Measurements from ENCODE around the gene CDK2AP2.
A peak's percentile ranks its signal among the peaks of the same experiment; 100 is the strongest.
"Not testable (repeated sequence)": the region's sequence is repeated elsewhere in the genome, so short reads cannot be mapped to it uniquely, and the experiment has no call there.

Gene CDK2AP2

DNA sequence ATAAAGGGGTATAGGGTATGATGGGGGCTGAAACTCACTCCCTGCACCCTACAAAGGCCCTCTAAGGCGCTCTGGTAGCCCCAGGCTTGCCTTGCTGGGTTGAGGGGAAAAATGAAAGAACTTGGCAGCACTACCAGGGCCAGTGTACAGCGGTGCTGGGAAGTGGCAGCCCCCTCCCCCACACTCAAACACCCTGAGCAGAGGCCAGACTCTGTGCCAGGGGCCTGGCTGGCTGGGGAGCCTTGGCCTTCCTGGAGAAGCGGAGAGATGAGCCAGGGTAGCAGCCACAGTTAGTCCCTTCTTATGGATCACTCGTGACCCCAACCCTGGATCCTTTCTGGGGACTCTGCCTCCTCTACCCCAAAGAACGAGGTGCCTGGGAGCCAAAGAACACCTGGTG, 41.6 kb downstream of the CDK2AP2 start:
- no peak for DNase-seq (ENCODE audit: low read depth)

DNA sequence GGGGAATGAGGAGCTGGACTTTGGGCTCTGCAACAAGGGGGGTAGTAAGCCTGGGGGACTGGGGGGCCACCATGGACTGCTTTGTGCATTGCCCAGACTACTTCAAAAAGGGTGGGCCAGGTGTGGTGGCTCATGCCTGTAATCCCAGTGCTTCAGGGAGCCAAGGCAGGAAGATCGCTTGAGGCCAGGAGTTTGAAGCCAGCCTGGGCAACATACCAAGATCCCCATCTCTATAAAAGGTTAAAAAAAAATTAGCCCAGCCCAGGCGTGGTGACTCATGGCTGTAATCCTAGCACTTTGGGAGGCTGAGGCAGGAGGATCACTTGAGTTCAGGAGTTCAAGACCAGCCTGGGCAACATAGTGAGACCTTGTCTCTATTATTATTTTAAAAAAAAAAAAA, 42.4 kb downstream of the CDK2AP2 start:
- DNase-seq (ENCODE audit: low read depth) = not testable (repeated sequence)

DNA sequence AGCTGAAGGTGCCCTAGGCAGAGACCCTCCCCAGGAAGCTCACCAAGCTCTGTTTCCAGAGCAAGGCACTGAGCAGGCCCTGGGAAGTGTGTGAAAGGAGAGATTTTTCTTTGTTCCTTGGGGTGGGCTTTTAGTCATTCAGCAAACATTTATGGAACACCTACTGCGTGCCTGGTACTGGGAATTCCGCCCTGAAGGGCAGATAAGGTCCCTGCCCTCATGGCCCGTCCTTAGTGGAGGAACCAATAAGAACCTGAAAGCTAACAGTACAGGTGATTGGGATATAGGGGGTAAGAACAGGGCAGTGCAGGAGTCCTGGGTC, 42.8 kb downstream of the CDK2AP2 start:
- no peak for DNase-seq (ENCODE audit: low read depth)

DNA sequence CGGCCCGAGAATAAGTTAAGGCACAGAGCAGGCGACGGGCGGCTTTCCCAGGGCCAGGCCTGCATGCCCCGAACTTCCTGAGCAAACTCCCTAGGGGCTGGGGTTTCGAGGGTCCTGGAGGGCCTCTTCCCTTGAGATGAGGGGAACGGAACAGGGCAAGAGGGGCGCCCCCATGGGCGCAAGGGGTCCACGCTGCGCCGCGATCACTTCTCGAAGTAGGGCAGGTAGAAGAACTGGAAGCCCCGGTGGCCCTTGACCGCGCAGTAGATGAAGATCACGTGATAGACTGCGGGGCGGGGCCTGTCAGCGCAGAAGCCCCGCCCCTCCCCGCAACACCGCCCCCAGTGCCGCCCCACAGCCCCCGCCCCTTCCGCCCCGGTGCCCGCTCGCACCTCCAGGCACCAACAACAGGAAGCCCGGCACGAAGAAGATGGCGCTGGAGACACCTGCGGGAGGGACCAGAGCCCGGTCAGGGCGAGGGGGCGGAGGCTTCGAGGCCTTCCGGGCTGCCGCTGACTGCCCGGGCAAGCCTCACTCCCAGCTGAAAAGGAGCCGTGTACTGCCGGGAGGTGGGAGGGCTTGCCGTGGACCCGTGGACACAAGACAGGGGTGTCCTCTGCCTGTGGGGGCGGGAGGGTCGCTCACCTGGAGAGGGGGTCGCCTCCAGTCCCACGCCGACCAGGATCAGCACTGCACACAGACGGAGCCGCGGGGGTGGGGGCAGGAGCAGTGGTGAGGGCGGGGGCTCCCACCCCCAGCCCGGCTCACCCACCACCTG, 43.4 kb downstream of the CDK2AP2 start:
- DNase-seq (ENCODE audit: low read depth) = peak; percentile 90

DNA sequence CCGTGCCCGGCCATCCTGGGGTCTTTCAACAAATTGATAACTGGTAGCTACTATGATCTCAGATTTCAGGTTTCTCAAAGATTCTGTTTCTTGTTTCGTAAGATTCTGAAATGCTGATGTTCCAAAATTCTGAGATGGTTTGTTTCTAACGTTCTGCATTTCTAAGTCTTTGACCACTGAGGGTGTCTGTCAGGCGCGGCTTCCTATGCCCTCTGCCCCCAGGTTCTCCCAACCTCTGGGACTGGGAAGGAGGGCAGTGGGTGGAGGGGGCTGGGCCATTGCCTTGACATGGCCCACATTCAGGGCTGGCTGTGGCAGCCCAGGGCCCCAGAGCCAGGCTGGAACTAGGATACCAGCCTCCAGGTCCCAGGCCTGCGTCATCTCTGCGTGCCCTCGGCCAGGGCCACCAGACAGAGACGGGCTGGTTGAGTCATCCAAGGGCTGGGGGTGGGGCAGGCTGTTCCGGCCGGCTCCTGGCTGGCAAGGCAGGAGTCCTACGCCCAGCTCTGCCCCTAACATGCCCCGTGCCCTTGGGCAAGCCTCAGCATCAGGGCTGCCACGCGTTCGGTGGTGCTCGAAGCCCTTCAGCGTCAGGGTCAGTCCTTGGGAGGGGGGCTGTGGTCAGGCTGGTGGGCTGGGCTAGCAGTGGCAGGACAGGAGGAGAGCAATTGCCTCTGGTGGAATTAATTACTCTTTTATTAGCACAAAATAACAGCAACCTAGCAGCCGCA, 44.1 kb downstream of the CDK2AP2 start:
- DNase-seq (ENCODE audit: low read depth) = no peak

DNA sequence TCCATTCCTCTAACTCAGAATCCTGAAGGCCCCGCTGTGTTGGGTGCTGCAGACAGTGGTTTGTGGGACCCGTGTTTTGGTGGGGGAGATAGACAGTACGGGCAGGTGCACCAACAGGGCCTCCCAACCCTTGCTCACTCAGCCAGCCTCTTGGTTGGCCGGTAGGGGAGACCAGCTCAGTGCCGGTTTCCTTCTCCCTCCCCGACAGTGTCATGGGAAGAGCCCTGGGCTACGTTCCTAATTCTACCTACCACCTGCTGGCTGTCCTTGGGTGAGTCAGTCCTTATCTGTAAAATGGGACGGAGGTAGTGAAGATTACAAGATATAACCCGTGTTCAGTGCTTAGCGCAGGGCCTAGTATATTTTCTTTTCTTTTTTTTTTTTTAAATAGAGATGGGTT, 44.8 kb downstream of the CDK2AP2 start:
- DNase-seq (ENCODE audit: low read depth) = no peak

DNA sequence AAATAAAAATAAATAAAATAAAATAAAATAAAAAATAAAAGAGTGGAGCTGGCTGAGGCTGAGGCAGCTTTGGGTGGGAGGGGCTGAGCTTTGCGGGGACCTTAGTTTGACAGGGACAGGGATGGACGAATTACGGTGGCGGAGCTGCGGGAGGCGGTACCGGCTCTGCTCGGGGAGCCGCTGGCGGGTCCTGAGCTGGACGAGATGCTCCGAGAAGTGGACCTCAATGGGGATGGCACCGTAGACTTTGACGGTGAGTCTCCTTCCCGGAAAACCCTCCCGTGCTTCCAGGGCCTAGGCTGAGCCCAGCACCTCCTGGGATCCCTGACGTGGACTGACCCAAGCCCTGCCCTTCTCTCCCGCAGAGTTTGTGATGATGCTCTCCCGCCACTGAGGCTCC, 49.7 kb downstream of the CDK2AP2 start:
- DNase-seq (ENCODE audit: low read depth) = no peak

DNA sequence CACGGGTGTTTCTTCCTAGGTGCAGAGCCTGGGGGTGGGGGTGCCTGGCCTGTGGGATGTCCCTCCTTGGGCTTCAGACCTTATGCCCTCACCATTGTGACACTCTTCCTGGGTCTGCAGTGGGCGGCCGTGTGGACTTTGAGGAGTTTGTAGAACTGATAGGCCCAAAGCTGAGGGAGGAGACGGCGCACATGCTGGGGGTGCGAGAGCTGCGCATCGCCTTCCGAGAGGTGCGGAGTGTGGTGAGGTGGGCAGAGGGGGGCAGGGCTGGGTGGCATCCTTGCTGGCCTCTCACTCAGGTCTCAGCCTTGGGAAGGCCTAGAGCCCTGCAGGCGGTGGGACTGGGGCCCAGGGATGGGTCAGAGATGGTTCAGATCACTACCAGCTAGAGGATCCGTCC, 50.5 kb downstream of the CDK2AP2 start:
- no peak for DNase-seq (ENCODE audit: low read depth)
